HG02884 (cell line): ENCODE measurements around the gene WWOX.
"Not testable (repeated sequence)": the region's sequence is repeated elsewhere in the genome, so short reads cannot be mapped to it uniquely, and the experiment has no call there.

Source experiments
- ATAC-seq: cut with Tn5 transposase; IDR thresholded peaks from one replicate; pipeline ENCODE4 v1.9.1; 2021; ENCODE audit warnings: mild to moderate bottlenecking, moderate library complexity; ENCODE audit not compliant: unreplicated experiment

Gene WWOX

DNA sequence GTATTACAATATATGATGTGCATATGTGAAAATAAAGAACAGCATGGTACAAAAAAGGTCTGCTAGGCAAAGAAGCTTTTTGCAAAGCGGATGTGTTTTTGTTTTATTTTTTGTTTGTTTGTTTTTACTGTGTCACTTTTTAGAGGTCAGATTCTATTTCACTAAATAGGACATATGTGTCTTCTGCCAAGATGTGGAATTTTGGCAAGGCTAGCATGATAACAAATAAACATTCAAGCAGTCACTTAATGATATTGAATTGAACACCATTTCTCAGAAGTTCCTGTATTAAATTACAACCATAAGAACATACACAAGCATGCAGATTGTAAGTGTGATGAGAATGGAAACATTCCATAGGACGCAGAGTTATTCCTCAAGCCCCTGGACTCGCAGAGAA lies 492.7 kb downstream of the WWOX start:
- ATAC-seq = no peak

DNA sequence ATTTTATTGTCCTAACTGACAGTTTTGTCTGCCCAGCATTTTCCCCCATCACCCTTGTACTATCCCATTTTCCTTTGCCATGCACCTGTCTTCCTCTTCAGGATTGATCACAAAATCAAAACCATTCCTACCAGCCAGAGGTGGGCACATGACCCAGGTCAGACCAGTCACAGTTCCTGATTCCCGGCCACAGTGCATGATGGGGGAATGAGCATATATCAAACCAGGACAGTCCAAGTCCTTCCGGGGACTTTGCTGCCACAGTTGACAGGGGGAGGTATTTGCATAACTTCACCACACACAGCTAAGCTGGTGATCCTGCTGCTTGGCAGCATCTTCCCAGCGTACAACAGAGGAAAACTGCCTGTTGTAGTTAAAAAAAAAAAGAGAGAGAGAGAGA lies 493.9 kb downstream of the WWOX start:
- ATAC-seq = no peak

DNA sequence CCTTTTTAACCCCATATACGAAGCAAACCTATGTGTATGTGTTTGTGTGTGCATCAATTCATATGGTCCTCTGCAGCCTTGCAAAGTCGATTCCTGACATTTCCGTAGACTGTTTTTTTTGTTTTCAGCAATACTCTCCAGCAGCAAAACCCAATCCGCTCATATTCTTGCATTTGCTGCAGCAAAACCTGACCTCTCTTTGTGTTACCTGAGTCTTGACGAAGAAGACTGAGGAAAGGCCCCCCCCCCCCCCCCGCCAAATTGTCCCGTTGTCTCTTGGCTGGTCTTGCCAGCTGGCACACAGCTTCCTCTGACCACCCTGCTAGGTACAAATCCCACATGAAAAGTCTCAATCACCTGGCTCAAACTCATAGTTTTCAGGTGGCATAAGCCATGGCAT lies 494.7 kb downstream of the WWOX start:
- ATAC-seq = no peak

DNA sequence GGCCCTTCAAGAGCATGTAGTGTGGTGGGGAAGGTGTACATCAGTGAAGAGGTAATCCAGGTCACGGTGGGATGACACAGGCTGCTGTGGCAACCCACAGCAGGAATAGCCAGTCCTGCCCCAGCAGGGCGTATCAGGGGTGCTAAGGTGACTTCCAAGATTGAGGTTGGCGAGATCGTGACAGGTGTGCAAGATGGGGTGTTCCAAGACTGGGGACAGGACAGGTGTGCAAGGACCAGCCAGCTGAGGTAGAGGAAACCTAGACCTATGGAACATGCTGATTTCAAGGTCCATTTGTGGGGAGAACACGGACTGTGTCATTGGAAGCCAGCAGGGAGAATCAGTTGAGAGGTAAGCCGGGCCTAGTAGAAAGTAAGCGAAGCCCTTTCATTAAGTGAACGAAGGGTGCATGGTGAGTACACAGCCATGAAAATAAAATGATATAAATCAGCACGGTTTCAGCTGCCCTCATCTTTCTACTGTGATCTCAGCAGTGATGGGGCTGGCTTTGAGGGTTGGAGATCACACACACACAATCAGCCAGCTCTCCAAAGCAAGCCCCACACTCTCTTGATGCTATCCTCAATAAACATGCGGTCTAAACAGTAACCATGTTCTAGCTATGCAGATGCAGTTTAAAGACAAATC lies 497.0 kb downstream of the WWOX start:
- no peak for ATAC-seq

DNA sequence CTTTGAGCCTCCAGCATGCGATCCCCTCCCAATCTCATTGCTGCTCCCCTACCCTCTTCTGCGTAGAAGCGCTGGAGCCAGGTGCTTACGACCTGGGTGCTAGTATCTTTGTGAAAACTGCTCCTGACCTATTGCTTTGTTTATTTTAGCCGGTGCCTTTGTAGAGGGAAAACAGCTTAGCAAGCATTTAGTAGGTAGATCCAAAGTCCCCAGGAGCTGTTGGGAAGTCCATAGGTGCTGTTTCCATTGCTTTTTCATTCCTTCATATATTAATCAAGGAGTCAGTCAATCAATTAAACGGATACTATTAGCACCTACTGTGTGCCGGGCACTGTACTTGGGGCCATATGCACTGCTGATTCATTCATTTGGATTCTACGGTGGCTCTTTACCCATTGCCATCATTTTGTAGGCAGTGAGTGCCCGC lies 497.6 kb downstream of the WWOX start:
- no peak for ATAC-seq

DNA sequence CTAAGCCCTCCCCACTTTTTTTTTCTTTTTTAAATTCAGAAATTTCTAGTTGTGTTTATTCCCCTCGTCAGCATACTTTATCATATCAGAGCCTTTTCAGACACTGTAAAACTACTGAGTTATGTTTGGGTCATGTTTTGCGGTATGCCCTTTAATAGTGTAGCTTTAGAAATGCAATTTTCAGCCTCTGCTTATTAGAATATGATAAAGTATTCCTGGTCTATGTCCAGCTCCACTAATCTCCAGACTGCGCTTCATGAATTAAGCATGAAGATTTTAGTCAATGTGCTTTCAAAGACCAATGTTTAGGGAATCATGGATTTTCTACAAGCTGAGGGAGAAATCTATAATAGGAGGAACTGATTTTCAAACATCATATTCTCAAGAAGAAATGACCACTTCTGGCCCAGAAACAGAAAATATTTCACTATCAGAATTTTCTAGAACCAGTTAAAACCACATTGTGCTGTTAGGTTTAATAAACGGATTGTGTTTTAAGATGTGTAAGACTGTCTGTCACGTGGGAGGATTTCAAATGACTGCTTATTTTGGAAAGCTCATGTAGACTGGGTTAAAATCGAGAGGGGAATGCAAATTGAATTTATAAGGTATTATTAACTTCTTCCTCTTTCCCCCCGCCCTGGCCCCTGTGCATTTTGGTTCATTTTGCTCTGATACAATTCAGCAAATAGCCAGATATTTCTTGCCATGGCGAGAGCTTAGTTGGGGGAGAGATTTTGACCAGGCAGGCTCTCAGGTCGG lies 498.5 kb downstream of the WWOX start:
- no peak for ATAC-seq

DNA sequence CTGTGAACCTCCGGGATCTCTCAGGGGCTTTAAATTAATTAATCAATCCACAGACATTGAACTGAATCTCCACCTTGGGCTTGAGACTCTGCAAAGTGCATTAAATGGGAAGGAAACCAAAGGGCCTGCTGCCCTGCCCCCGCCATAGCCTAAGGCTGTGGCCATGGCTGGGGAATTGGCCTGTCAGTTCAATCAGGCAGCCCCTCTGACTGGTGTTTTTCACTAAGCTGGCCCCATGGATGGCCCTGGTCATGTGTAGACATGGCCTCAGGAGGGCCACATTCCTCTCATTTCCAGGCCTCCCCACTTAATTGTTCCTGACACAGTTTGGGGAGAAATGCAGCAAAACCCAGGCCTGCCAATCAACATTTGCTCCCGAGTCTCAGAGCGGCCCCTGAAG lies 499.8 kb downstream of the WWOX start:
- no peak for ATAC-seq

DNA sequence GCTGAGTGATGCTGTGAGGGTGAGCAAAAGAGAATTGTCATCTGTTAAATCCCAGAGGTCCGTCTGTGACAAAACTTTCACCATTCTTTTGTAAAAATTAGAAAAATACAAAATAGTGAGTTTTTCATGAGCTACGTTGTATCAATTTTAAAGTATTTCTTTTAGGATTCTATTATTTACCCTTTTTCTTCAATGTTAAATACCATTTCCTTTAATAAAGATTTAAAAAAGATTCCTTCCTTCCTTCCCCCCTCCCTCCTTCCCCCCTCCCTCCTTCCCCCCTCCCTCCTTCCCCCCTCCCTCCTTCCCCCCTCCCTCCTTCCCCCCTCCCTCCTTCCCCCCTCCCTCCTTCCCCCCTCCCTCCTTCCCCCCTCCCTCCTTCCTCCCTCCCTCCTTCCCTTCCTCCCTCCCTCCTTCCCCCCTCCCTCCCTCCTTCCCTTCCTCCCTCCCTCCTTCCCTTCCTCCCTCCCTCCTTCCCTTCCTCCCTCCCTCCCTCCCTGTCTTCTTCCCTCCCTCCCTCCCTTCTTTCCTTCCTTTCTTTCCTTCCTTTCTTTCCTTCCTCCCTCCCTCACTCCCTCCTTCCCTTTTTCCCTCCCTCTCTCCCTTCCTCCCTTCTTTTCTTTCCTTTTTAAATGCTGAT lies 505.1 kb downstream of the WWOX start:
- not testable (repeated sequence) for ATAC-seq

DNA sequence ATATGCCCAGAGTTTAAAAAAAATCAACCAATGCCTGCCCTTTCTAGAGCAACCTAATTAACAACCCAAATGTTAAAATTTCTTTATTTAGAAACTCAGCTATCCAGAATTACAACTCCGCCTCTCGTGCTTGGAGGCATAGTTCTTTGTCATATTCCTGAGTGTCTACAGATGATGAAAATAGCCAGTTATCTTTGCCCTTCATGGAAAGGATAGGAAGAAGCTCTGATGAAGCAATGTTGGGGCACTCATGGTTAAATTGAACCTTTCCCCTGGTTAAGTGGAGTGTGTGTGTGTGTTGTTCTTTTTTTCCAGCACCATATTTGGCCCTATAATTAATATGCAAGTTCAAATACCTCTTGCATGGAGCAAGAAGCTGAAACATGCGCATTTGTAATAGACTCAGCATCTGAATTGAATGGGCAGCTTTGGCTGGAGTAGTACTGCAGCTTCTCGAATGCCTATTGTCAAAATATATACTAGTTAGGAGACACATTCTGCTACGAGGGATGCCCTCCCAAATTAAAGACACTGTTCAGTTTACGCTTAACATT lies 506.2 kb downstream of the WWOX start:
- no peak for ATAC-seq

DNA sequence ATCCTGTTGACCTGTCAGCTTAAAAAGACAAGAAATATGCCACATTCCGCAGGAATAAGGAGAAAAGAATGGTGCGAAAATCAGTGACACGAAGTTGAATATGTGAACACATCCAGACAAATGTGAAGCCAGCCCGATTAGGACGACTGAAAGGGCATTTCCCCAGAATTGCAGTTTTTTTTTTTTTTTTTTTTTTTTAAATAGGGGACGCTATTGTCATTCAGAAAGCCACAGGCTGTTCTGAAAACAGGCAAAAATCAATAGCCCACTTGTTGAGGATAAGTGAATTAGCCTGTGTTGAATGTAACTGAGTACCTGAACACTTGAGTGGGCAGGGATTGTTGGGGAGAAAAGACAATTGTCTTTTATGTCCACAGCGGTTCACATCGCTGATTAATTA lies 507.1 kb downstream of the WWOX start:
- ATAC-seq = no peak

DNA sequence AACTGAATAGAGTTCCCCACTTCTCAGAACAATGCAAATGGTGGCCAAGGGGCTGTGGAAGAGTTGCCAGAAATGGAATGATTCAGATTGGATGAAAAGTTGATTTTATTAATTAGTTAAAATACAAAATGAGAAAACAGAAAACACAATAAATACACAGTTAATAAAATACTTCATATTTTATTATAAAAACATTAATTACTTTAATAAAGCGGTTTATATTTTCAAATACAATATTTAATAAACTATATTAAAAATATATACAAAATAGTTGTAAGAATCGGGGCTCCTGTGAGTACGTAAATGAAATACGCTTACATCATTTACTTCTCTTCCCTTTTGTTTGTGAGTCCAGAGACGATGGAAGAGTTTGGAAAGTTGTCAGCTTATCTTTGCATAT lies 507.6 kb downstream of the WWOX start:
- no peak for ATAC-seq

DNA sequence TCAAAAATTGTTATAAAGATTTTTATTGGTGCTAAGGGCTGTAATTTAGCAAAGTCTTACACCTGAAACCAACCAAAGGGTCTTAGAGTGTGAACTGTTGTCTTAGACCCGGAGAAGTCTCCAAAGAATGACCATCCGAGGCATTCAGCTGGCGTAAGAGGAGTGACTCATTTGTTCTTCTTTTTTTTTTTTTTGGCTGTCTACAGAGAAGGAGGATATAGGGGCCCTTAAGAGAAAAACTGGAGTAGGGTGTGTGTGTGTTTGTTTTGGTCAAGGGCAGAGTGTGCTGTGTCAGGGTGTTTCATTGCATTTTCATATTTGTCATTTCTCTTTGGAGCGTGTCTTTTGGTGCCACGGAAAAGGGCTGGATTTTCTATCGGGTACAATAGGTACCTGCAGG lies 508.0 kb downstream of the WWOX start:
- no peak for ATAC-seq

DNA sequence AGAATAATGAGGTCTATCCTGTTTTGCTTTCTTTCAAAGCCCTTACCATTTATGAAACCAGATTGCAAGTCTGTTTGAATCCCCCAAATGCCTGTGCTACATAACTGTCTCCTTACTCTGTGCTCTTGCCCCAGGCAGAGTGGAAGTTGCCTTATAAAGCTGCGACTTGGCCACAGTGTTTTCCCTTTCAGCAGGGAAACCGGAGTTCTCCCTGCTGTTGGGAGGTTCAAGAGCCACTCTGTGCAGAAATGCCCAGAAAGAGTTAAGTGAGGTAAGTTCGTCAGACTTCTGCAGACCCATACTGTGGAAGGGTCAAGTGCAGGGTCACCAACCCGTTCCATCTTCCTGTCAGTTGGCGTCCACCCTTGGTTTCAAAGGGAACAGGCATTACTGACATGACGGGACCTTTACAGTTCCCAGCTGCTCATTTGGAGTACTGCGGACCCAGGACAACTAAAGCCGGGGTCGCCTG lies 508.9 kb downstream of the WWOX start:
- no peak for ATAC-seq

DNA sequence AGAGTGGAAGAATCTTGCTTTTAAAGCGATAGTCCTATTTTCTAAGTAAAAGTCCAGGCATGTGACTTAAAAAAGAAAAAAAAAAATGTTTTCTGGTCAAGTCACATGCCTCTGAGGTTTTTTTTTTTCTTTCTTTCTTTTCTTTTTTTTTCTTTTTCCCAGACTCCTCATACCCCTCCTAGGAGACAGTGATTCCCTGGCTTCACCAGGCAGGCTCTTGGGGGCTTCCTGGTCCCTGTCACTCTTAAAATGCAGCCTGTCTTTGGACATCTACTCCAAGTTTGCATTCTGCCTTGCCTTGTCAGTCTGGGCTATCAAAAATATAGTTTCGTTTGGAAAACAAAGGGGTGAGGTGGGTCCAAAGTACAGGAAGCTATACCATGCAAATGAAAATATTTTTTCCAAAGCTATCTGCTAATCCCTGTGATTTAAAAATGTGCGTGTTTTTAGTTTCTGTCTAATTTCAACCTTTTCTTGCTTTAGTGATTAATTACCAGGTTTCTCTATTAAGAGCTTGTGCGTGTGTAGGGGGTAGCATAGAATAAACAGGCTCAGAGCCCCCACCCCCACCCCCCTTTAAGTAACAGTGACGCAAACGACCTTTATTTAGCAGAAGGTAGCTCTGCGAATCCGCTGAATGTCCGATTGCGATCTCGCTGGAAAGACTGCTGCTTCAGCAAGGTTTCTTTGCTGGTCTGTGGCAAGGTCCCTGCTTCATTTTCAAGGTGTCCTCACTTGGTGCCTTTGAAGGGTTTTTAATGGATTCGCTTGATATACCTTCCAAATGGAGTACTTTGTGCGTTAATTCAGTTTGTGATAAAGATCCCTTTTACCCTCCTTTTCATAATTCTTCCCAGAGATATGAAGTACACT lies 510.2 kb downstream of the WWOX start:
- ATAC-seq = no peak

DNA sequence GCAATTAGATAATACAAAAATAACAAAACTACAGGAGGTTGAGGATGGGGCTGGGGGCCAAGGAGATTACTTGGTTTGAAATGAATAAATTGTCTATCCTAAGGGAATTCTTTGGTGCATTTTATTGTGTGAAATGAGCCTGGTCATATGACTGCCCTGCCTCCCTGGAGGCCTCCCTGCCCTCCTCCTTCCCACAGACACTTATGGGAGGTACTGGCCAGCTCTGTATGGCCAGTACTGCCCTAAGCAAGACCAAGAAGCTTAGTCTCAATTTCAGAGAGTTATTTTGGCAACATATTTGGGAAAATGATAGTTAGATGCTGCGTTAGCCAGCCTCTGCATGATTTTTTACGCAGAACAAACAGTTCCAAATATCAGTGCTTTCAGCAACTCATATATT lies 511.9 kb downstream of the WWOX start:
- ATAC-seq = no peak

DNA sequence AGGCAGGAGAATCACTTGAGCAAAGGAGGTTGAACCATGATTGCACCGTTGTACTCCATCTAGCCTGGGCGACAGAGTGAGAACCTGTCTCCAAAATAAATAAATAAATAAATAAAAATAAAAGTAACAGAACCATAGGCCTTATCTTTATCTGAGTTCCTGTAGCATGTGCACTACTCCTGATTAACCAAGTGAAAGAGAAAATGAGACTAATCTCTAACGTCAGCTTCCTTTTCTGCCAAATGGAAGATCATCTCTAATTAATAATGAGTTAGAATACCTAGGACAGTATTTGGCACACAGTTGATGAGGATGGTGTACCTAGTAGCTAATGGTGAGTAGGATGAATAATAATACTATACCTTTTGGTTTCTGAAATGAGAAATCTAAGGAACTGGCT lies 520.4 kb downstream of the WWOX start:
- no peak for ATAC-seq

DNA sequence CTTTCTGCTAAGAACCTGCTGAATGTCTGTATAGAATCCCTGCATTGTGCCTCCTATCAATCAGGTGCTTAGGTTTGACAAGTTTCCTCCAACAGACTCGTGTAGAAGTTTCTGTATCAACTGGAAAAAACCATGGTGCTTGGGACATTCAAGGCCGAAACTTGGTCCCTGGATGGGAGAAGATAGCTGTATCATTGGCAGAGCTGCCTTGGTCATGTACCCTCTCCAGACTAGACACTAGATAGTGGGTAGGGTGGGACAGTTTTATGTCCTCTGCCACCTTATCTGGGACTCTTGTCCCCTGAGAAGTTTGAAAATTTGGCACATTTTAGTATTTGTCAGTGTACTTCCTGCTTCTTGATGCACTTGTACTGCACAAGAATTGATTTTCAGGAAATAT lies 520.8 kb downstream of the WWOX start:
- ATAC-seq = no peak

DNA sequence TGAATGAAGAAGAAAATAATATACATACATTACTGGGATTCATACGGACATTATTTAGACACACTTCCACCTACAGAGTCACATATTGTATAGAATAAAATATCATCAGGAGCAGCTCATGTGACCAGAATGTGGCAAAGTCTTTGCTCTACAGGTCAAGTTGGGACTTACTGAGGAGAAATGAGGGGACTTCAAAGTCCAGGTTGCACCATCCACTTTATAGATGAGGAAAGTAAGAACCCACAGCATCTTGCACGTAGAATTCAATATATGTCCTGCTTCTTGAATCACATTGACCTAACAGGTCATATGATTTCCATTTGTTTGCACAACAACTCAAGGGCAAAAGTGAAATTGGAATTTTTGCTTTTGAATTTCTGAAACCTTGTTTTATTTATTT lies 524.3 kb downstream of the WWOX start:
- ATAC-seq = no peak

DNA sequence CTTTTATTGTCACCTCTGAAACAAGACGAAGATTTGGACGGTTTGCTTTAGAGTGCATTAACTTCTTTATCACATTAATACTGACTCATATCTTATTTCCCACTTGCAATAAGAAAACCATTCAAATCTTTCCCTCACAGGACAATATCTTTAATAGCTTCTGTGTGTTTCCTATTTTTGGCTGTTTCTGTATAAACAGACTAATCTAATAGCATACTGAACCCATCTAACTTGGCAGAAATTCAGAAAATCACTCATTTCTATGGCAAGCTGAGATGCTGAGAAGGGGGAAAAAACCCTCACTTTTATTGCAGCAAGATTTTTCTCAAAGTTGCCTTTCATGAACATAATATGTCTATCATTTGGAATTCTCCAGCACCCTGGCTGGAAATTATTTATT lies 524.9 kb downstream of the WWOX start:
- no peak for ATAC-seq

DNA sequence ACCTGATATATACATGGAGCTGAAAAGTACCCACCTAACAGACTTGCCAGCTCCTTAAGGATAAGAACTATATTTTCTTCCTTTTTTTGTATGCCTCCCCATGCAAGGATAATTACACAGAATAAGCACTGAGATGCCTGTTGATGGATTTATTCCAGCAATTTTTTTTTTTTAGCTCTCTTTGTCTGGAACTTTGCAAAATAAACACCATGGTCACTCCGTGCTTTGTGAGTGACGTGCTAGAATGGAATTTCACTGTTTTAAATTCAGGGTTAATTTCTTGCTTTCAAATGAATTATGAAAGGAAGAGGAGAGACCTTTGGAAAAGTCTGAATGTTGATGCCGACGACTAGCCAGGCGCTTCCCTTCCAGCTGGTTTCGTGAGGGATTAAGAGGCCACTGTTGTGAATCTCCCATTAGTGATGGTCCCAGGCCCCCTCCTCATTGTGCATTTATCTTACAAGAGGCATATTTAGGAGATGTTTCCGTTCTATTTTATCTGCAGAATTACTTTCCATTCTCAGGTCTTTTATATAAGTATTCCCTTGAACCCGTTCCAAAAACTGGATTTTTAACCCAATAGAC lies 529.1 kb downstream of the WWOX start:
- no peak for ATAC-seq

DNA sequence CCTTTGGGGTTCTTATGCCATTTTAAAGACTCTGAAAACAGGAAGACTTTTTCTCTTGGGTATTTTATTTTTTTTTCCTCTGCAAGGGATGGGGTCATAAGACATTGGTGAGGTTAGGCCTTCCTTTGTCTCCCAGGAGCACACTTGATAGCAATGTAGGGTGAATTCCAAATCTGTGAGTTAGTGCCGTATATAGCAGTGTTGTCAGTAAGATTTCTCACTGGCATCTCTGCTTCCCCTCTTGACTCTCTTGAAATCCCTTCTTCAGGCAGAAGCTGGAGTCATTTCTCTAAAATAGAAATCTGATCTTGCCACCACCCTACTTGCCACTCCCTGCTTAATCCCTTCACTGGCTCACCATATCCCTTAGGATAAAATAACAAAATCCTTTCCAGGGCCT lies 529.7 kb downstream of the WWOX start:
- no peak for ATAC-seq
